Rectal smooth muscle tissue (tissue), 1 donor: ENCODE results near the gene KLRC4.
"Not testable (repeated sequence)": the region's sequence is repeated elsewhere in the genome, so short reads cannot be mapped to it uniquely, and the experiment has no call there.

Experiments
- H3K27ac ChIP-seq: one replicate; pipeline ENCODE4 v1.7.0; 2013; ENCODE audit warnings: low read depth, low read length, inconsistent platforms
- H3K27me3 ChIP-seq: one replicate; pipeline ENCODE4 v1.7.0; 2013; ENCODE audit warnings: low read length; ENCODE audit not compliant: control insufficient read depth, insufficient read depth
- H3K36me3 ChIP-seq: one replicate; pipeline ENCODE4 v1.7.0; 2013; ENCODE audit warnings: low read length; ENCODE audit not compliant: control insufficient read depth, insufficient read depth
- H3K4me1 ChIP-seq: one replicate; pipeline ENCODE4 v1.7.0; 2013; ENCODE audit warnings: low read length; ENCODE audit not compliant: control insufficient read depth, insufficient read depth
- H3K4me3 ChIP-seq: one replicate; pipeline ENCODE4 v1.7.0; 2013; ENCODE audit warnings: low read length
- H3K9ac ChIP-seq: one replicate; pipeline ENCODE4 v1.7.0; 2013; ENCODE audit warnings: low read length

The KLRC4 gene

DNA sequence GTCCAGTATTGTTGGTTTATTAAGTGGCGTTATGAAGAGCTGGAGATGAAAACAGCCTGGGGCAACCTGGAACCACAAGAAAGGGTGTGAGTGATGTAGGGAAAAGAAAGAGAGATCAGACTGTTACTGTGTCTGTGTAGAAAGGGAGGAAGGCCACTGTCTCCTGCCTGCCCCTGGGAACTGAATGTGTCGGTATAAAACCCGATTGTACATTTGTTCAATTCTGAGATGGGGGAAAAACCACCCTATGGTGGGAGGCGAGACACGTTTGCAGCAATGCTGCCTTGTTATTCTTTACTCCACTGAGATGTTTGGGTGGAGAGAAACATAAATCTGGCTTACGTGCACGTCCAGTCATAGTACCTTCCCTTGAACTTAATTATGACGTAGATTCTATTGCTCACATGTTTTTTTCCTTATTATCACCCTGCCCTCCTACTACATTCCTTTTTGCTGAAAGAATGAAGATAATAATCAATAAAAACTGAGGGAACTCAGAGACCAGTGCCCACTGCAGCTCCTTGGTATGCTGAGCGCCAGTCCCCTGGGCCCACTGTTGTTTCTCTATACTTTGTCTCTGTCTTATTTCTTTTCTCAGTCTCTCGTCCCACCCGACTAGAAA, 14.9 kb downstream of the KLRC4 start:
- H3K4me1 ChIP-seq, H3K36me3 ChIP-seq, H3K9ac ChIP-seq, H3K27ac ChIP-seq, H3K27me3 ChIP-seq, H3K4me3 ChIP-seq: not testable (repeated sequence)

DNA sequence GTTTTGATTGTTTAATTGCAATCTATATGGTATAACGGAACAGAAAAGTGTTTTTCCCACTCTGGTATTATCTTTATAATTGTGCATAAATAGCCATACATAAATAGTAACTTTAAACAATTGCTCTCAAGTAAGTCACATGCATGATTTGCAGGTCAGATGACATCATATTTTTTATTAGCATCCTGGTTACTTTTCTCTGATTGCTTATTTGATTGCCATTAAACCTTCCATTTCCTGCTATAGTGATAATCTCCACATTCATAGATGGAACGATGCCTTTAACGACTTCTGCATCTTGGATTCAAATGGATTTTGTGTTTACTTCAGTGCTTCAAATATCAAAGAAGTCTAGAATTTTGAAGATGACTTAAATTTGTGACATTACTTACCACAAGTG, 16.3 kb downstream of the KLRC4 start:
- H3K4me1 ChIP-seq, result no peaks in the 10 kb centered on the region
- no peak overlapping the region for H3K27ac ChIP-seq
- no peak overlapping the region for H3K4me3 ChIP-seq

DNA sequence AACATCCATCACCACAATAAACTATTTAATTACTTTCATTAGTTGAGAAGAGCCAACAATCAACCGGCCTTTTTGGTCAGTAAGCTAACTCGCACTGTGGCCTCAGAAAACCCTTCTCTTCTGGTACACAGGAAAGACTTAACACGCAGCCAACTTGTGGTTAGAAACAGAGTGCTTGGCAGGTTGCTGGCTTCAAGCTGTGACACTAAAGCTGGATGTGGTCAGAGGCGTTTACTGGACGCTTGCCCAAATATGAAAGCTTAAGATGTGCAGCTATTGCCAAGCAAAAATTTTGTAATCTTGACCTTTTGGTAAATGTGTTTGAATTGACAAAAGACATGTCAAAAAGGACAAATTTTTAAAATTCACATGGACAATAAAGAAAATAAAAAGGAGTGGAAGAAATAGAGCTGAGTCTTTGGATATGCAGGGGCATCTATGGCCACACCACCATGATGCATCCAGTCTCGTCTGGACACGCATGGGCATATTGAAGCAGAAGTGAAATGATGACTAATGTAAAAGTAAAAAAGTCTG, 17.1 kb downstream of the KLRC4 start:
- H3K27ac ChIP-seq, result no peak overlapping the region

More for the DNA sequence above, 16.3 kb downstream of the KLRC4 start:
- Histone ChIP-seq H3K36me3 (no peaks in the 10 kb centered on the region), H3K9ac (no peak overlapping the region), H3K27me3 (no peaks in the 10 kb centered on the region)

DNA sequence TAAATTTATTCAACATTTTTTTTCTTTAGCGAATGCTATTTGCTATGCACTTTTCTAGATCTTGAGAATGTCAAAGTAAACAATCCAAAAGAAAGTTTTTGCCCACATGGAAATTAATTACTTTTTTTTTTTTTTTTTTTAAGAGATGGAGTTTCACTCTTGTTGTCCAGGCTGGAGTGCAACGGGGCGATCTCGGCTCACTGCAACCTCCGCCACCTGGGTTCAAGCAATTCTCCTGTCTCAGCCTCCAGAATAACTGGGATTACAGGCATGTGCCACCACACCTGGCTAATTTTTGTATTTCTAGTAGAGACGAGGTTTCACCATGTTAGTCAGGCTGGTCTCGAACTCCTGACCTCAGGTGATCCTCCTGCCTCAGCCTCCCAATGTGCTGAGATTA, 18.6 kb downstream of the KLRC4 start:
- H3K4me3 ChIP-seq, H3K27me3 ChIP-seq, H3K27ac ChIP-seq, H3K36me3 ChIP-seq, H3K9ac ChIP-seq, H3K4me1 ChIP-seq: not testable (repeated sequence)

More for the DNA sequence above, 17.1 kb downstream of the KLRC4 start:
- no peaks in the 10 kb centered on the region for H3K27me3 ChIP-seq
- no peaks in the 10 kb centered on the region for H3K36me3 ChIP-seq
- no peaks in the 10 kb centered on the region for H3K4me1 ChIP-seq
- H3K9ac ChIP-seq, result no peak overlapping the region
- no peak overlapping the region for H3K4me3 ChIP-seq

DNA sequence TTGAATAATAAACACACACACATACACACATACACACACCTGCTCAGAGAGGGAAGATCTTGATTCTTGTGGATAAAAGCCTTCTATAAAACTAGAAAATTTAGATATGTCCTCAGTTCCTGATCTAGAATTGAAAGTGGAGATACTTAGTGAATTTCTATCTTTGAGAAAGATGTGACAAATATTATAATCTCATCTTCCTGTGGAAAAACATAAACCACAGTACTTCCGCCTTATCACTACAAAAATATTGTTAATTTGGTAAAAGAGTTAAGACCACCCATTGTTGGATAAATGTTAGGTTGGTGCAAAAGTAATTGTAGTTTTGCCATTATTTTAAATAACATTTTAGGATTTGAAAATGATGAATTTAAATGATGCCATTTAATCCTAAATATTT, 19.7 kb downstream of the KLRC4 start, which contains the start of gene KLRK1:
TSS of gene KLRK1 (minus strand) at position 138 of the 400 bp plus-strand sequence. CDS start 1,231 bp downstream, outside the sequence.
- Histone ChIP-seq H3K36me3 (no peaks in the 10 kb centered on the region), H3K9ac (no peak within 1 kb of the TSS), H3K27ac (no peak within 1 kb of the TSS), H3K4me1 (no peaks in the 10 kb centered on the region), H3K27me3 (no peaks in the 10 kb centered on the region), H3K4me3 (no peak within 1 kb of the TSS)

DNA sequence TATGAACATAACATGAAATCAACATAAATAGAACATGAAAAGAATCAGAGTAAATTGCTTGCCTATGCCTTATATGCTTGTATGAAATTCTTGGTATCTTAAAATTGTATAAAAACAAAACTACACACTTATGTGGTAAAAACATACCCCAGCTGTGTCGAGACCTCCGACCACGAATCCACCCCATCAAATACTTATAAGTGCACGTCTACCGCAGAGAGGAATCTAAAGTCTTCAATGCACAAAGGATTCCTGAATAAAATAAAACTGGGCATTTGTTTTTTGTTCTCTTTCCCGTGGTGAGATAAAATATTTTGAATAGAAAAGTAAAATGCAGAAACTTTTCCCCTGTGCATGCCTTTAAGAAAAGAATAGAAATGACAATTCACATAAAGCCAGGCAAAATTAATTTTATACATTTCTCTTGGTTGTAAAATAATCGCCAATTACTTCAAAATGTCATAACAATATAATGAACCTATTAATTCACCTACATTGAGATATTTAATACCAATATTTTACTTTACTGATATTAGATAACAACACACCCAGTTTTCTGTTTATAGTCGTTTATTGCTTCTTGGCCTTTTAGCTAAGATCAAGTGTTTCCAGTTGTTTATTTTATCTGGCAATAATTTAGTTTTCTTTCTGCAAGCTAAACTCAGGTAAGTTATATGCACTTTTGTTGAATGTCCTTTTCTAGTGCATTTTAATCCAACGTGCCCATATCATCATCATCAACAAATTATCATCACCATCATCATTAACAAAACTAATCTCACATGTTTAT, 20.7 kb downstream of the KLRC4 start:
- no peak overlapping the region for H3K27ac ChIP-seq
- H3K4me3 ChIP-seq, result no peak overlapping the region
- no peaks in the 10 kb centered on the region for H3K36me3 ChIP-seq

DNA sequence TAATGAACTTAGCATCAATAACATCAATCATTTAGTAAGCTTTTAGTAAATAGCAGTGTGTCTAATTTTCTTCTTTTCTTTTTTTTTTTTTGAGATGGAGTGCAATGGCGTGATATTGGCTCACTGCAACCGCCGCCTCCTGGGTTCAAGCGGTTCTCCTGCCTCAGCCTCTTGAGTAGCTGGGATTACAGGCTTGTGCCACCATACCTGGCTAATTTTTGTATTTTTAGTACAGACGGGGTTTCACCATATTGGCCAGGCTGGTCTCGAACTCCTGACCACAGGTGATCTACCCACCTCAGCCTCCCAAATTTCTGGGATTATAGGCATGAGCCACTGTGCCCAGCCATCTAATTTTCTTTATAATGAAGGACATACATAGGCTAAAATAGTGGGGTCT, 22.1 kb downstream of the KLRC4 start:
- not testable (repeated sequence) for H3K27ac ChIP-seq, H3K4me3 ChIP-seq, H3K27me3 ChIP-seq, H3K36me3 ChIP-seq, H3K4me1 ChIP-seq, H3K9ac ChIP-seq

More for the DNA sequence above, 20.7 kb downstream of the KLRC4 start:
- no peak overlapping the region for H3K9ac ChIP-seq
- H3K27me3 ChIP-seq, result no peaks in the 10 kb centered on the region
- no peaks in the 10 kb centered on the region for H3K4me1 ChIP-seq

DNA sequence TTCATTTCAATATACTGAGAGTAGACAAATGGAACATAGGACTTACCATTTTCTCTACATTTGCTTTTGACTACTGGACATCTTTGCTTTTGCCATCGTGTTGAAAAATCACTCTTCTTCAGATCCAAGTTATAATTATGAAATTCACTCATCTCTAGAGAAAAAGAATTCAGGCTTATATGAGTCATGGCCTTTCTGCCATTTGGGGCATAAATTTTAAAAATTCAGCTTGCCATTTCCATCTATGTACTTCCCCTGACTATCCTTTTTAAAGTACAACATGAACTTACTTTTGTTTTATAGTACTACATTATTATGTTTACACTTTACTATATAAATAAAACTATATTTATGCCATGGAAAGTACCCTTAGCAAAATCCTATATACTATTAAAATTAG, 22.7 kb downstream of the KLRC4 start:
- Histone ChIP-seq H3K27ac (no peak overlapping the region), H3K4me1 (no peaks in the 10 kb centered on the region), H3K4me3 (no peak overlapping the region), H3K27me3 (no peaks in the 10 kb centered on the region), H3K36me3 (no peaks in the 10 kb centered on the region), H3K9ac (no peak overlapping the region)

DNA sequence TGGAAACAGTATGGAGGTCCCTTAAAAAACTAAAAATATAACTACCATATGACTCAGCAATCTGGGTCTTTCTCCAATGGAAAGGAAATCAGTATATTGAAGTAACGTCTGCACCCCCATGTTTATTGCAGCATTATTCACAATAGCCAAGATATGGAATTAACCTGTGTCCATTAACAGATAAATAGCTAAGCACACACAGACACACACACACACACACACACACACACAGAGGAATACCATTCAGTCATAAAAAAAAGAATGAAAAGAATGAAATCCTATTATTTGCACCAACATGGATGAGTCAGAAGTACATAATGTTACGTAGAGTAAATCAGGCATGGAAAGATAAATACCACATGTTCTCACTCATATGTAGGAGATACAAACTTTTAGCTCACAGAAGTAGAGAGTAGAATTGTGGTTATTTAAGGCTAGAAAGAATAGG, 24.4 kb downstream of the KLRC4 start:
- Histone ChIP-seq H3K27ac (no peak overlapping the region), H3K9ac (no peak overlapping the region), H3K36me3 (no peaks in the 10 kb centered on the region)

DNA sequence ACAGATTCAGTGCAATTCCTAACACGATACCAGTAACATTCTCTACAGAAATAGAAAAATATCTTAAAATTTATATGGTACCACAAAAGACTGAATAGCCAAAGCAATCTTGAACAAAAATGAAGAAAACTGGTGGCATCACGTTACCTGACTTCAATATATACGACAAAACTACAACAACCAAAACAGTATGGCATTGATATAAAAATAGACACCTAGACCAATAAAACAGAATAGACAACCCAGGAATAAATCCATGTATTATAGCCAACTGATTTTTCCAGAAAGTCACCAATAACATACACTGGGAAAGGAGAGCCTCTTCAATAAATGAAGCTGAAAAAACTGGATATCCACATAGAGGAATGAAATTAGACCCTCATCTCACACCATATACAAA, 25.4 kb downstream of the KLRC4 start:
- Histone ChIP-seq H3K9ac (no peak overlapping the region), H3K4me1 (no peaks in the 10 kb centered on the region), H3K36me3 (no peaks in the 10 kb centered on the region), H3K27ac (no peak overlapping the region), H3K27me3 (no peaks in the 10 kb centered on the region), H3K4me3 (no peak overlapping the region)

More for the DNA sequence above, 24.4 kb downstream of the KLRC4 start:
- H3K27me3 ChIP-seq, result no peaks in the 10 kb centered on the region
- H3K4me3 ChIP-seq, result no peak overlapping the region
- H3K4me1 ChIP-seq, result no peaks in the 10 kb centered on the region

DNA sequence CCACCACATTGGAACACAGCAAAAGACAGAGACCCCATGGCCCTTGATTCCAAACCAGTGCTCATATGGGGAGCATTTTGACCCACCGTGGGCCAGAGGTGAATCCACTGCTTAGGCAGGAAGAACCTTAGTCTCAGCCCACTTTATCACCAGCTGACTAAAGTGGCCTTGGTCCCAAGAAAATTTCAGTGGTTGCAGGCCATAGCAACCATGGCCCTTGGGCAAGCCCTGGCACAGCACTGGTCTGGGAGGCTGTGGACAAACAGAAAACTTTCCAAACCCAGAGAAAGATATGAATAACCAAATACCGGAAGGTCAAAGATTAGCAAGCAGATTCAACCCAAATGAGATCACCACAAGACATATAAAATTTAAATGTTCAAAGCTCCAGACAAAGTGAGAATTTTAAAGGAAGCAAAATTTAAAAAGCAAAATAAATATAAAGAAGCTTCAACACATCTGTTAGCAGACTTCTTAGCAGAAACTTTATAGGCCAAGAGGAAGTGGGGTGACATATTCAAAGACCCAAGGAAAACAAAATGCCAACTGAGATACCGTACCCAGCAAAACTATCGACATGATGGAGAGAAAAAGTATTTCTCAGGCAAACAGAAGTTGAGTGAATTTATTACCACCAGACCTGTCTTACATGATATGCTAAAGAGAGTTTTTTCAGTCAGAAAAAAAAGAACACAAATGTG, 27.5 kb downstream of the KLRC4 start:
- Histone ChIP-seq H3K27ac (no peak overlapping the region), H3K27me3 (no peaks in the 10 kb centered on the region), H3K36me3 (no peaks in the 10 kb centered on the region), H3K4me1 (no peaks in the 10 kb centered on the region), H3K4me3 (no peak overlapping the region), H3K9ac (no peak overlapping the region)

DNA sequence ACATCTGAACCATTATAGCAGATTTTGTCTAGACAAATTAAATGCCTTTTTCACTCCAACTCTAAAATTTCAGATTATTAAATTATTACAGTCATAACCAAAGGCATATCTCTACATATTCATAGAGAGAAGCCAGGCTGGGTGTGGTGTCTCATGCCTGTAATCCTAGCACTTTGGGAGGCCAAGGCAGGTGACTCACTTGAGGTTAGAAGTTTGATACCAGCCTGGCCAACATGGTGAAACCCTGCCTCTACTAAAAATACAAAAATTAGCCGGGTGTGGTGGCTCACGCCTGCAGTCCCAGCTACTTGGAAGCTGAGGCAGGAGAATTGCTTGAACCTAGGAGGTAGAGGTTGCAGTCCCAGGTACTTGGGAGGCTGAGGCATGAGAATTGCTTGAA, 30.8 kb downstream of the KLRC4 start:
- not testable (repeated sequence) for H3K4me3 ChIP-seq, H3K9ac ChIP-seq, H3K4me1 ChIP-seq

More for the DNA sequence above, 30.8 kb downstream of the KLRC4 start:
- H3K27ac ChIP-seq, H3K36me3 ChIP-seq, H3K27me3 ChIP-seq: not testable (repeated sequence)
